Measurements from ENCODE around the gene MTUS2.
"Not testable (repeated sequence)": the region's sequence is repeated elsewhere in the genome, so short reads cannot be mapped to it uniquely, and the experiment has no call there.

Gene MTUS2

DNA sequence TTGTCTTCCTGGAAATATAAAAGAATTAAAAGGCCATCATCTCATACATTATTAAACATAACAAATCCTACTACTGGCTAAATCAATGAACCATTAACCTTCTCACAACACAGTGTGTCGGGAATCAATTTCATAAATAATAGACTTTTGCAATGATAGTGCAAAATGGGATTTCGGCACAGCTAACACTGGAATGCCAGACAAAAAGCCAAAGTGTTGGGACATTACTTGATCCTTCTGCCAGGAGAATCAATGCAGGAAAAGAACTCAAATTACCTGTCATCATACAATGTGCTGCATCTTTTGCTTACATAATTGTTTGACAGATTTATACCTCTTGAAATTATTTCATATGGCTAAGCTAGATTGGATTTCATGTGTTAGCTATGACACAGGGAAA is 334.3 kb downstream of the MTUS2 start:
- in situ Hi-C loops (cut with MboI; ENCODE audit: low sequenced_read_pairs), result no loop called here

DNA sequence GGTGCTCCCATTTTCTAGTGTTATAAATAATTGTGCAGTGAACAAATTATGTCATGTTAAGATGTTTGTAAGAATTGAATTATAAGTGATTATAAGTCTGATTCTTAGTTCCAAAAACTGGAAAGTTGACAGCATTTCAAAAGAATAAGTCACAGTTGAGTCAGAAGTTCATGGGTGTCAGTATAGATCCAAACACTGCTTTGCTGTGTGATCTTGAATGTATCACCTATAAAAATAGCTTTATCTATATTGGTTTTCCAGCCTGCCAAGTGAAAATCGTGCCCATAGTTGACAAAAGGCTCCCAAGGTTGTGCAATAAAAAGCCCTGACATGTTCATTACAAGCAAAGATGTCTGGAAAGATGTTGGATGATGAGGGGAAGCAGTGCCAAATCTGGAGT is 336.0 kb downstream of the MTUS2 start:
- in situ Hi-C loops (cut with MboI; ENCODE audit: low sequenced_read_pairs), result no loop called here

DNA sequence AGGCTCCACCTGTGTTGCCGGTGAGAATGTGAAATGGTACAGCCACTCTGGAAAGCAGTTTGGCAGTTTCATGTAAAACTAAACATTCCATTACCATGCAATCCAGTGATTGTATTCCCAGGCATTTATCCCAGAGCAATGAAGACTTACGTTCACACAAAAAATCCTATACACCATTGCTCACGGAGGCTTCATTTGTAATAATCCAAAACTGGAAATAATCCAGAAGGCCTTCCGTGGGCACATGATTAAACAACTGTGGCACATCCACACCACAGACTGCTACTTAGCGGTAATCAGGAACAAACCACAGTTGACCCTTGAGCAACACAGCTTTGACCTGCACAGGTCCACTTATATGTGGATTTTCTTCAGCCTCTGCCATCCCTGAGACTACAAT is 339.7 kb downstream of the MTUS2 start:
- in situ Hi-C loops (cut with MboI; ENCODE audit: low sequenced_read_pairs), result no loop called here

DNA sequence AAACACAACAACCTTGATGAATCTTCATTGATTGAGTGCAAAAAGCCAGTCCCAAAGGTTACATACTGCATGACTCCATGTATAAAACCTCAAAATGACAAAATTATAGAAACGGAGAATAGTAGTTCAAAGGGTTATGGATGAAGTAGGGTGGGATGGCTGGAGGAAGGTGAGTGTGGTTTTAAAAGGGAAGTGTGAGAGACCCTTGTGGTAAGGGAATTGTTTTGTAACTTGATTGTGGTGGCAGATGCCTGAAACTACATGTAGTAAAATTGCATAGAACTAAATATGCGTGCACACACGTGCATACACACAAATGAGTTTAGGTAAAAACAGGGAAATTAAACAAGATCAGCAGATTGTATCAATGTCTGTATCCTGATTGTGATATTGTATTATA is 340.7 kb downstream of the MTUS2 start:
- in situ Hi-C loops (cut with MboI; ENCODE audit: low sequenced_read_pairs), result no loop called here

DNA sequence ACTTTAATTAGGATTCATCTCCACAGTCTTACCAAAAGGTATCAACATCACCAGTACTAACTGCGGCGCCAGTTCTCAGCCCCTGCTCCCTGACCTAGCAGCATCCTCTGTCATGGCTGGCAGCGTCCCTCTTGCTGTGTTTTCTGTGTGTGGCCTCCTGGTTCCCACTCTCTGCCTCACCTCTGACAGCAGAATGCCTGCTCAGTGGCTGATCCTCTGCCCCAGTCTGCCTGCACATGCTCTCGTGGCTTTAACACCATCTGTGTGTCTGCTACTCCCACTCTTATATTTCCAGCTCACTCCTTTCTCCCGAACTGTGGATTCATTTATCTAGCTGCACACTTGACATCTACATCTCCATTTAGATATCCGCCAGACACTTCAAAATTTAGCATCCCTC is 341.5 kb downstream of the MTUS2 start:
- in situ Hi-C loops (cut with MboI; ENCODE audit: low sequenced_read_pairs), result no loop called here

DNA sequence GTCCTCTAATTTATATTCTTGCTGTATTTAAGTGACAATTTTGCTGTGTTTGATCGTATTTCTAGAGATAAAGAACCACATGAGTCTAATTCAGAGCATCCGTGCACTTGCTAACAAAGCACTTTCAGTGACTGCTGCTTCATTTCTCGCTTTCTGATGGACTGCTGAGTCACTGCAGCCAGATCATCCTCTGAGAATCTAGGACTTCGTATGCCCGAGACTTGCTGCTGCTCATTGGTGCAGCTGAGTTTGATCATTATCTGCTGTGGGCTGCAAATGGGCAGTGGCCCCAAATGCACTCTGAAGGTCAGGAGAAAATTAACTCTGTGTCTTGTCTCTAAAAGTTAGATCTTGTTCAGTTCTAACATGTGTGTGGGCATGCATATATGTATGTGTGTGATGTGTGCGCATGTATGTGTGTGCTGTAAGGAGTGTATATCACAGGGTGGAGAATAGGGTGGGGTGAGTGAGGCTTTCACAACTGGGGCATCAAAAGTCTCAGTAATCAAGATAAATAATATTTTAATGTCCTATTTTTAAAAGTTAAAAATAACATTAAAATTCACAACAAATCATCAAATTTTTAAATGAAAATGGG is 342.6 kb downstream of the MTUS2 start:
- in situ Hi-C loops (cut with MboI; ENCODE audit: low sequenced_read_pairs), result no loop called here

DNA sequence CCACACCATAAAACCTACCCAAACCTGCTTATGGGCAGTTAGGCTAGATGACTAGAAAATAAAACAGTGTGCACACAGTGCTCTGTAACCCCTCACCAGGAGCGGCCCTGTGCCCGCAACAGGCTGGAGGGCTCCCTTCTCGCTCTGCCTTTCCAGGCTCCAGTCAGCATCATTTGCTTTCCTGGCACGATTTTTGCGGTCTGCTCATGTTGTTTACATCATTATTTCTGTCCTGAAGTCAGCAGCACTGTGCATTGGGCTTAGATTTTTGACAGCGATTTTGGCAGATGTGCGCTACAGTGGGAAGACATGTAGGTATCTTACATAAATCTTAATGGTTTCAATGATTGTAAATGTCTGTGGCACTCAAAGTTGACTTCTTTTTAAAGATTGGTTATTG is 344.0 kb downstream of the MTUS2 start:
- in situ Hi-C loops (cut with MboI; ENCODE audit: low sequenced_read_pairs), result no loop called here

DNA sequence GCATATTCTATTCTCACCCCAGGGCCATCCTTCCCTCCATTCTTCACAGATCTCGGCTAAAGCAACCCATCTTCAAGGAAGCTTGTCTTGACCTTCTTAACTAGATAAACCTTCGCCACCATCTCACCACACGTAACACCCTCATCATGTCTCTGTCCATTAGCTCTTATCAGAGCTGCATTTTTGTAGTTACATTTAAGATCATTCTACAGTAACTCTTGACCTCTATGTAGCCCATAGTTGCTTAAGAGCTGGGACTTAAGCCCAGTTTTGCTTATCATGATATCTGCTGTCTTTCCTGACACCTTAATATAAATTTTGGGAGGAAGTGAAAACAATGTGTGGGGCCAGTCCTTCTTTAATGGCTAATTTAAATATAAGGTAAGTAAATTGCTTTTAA is 345.1 kb downstream of the MTUS2 start:
- in situ Hi-C loops (cut with MboI; ENCODE audit: low sequenced_read_pairs), result no loop called here

DNA sequence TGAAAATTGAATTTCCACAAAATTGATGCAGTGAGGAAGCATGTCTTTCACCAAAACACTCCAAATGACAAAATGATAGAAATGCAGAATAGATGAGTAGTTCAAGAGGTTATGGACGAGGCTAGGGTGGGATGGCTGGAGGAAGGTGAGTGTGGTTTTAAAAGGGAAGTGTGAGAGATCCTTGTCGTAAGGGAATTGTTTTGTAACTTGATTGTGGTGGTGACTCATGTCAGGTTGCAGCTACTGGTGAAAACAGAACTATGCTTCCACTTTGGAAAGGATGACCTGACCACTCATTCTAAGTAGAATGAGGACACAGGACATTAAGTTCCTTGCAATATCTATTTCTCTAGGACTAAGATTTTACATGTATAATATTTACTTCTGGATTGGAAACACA is 345.7 kb downstream of the MTUS2 start:
- in situ Hi-C loops (cut with MboI; ENCODE audit: low sequenced_read_pairs), result no loop called here

DNA sequence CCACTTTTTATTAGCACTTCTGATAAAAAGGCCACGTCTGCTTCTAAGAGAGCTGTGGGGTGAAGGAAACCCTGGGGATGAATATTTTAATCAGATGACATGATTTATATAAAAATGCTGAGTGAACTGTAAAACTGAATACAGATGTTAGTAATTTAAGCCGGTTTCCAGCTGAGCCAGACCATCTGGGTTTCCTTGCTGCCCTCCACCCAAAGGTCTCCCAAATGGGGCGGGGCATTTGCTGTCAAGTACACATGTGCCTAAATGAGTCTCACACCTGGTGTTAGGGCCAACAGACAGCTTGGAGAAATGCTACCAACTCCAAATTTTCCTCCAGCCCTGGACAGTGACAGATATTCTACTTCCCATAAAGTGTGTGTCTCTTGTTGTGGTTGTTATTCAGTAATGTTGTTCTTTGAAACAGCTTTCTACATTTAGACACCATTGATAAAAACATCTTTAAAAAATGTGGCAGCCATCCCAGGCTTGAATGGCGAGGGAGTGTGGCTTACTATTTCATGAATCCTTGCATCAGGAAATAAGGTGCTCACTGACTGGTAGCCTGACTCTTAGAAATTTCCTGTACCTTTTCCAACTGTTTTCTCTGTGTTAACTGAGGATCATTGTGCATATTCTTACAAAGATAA is 350.4 kb downstream of the MTUS2 start:
- in situ Hi-C loops (cut with MboI; ENCODE audit: low sequenced_read_pairs), result no loop called here

DNA sequence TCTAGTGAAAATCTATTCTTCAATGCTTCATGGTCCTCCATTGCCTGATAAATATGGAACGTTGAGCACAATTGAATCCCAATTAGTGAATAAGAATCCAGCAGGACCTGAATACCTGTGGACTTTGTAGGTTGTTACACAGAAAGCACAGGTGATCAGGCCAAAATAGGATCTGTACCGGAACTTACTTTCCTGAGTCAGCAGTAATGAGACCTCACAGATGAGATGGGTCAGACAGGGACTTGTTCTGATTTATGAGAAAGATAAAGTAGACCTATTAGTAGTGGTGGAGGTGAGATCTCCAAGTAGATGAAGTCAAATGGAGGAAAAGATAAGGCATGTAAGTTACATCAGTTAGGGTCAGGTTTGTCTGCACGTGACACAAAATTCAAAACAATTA is 351.1 kb downstream of the MTUS2 start:
- in situ Hi-C loops (cut with MboI; ENCODE audit: low sequenced_read_pairs), result no loop called here

DNA sequence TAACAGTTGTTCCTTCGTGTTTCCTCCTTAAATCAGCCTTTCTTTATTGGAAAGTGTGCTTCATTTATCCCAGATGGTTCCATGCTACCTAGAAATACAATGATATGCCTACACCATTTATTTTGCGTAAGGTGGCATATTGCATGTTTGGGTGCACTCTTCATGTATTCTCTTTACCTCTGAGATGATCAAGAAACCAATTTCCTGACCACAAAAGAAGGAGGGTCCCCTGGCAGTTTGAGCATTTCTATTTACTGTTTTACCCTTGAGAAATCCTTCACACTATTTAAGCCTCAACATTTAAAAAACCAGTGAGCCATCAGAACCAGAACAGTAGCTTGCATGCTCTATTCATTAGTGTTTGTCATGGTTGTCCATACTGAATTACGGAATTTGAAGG is 354.0 kb downstream of the MTUS2 start:
- in situ Hi-C loops (cut with MboI; ENCODE audit: low sequenced_read_pairs), result no loop called here

DNA sequence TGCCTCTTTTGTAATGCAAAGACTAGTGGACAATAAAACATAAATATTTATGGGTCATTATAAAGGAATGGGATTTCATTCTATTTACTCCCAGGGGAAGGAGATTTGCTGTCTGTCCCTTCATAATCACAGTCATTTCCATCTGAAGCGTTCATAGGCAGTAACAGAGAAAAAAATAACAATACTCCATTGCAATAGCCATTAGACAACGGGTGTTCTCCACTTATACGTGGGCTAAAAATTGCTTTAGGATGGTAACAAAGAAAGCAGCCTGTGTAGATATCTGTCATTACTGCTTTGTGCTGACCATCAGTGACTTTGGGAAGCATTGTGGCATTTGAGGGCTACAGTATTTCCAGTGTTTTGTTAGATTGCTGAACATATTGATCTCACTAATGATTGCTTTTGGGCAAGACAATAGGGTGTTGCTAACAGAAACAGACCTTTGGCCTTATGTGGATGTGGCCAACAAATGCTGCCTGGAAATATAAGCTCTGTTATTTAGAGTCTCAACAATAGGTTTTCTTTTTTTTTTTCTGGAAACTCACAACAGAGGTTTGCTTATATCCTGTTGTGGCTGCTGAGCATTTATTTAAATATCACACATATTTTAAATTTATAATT is 355.2 kb downstream of the MTUS2 start:
- in situ Hi-C loops (cut with MboI; ENCODE audit: low sequenced_read_pairs), result no loop called here

DNA sequence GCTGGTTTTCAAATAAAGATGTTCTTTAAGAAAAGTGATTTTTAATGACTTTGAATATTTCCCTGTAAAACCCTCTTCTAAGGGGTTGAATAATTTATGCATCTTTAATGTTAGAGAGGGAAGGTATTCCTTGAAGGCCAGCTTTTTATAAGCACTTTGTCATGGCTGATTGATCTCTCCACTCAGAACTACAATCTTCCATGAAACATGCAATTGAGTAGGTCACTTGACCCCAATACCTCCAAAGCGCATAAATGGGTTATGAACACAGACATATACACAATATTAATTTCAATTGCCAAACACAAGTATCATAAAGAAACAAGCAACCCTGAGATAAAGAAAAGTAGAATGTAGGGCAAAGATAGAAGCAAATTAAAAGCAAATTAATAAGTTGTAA is 359.9 kb downstream of the MTUS2 start:
- in situ Hi-C loops (cut with MboI; ENCODE audit: low sequenced_read_pairs), result no loop called here

DNA sequence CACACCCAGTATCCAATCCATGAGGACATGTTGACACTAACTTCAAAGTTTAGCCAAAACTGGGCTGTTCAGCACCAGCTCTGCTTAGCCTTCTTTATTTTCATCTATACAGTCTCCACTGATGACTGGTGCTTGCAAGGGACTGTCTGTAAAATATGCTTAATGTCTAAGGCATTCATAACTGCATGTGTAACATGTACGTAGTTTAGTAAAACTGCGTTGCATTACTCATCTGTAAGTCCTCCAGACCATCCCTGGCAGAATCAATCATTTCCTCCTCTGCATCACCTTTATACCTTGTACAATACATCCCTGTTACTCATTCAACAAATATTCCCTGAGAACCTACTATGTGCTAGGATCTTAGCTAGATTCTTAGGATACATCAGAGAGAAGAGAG is 362.1 kb downstream of the MTUS2 start:
- in situ Hi-C loops (cut with MboI; ENCODE audit: low sequenced_read_pairs), result no loop called here

DNA sequence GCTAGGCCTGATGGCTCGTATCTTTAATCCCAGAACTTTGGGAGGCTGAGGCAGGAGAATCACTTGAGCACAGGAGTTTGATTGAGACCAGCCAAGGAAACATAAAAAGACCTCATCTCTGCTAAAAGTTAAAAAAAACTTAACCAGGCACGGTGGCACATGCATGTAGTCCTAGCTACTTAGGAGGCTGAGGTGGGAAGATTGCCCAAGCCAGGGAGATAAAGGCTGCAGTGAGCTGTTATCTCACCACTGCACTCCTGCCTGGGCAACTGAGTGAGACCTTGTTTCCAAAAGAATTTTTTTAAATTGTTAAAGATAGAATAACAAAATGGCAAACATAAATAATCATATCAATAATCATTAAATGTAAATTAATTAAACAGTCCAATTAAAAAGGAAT is 365.8 kb downstream of the MTUS2 start:
- in situ Hi-C loops (cut with MboI; ENCODE audit: low sequenced_read_pairs), result no loop called here

DNA sequence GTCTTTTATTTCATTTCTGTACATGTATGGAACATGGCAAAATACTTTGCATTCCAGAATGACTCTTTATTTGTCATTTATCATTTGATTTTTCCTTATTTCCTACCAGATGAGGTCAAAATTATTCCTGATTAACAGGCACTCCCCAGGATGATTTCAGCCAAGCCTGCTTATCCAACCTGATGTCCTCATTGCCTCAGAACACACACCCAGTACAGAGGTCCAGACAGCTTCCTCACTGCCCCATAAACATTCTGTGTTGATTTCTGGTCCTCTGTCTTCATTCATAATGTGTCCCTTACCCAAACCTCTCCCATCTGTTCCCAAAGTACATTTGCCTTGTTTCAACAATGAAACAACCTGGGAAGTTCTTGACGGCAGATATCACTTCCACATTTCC is 367.4 kb downstream of the MTUS2 start:
- in situ Hi-C loops (cut with MboI; ENCODE audit: low sequenced_read_pairs), result no loop called here

DNA sequence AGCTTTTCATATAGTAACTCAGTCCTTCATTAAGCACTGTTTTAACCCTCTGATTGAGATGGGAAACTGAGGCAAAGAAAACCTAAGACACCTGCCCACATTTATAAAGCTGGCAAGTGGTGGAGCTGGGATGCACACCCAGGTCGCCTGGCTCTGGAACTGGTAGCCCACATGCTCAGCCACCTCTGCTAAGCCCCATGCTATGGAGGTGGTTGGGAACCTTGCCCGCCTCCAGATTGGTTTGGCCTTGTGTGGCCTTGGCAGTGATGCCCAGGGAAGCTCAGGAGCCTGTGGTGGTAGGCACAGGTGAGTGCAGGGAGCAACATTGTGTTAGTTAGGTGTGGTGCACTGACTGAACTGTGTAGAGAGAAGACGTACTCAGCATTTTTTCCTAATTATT is 370.2 kb downstream of the MTUS2 start:
- in situ Hi-C loops (cut with MboI; ENCODE audit: low sequenced_read_pairs), result no loop called here

DNA sequence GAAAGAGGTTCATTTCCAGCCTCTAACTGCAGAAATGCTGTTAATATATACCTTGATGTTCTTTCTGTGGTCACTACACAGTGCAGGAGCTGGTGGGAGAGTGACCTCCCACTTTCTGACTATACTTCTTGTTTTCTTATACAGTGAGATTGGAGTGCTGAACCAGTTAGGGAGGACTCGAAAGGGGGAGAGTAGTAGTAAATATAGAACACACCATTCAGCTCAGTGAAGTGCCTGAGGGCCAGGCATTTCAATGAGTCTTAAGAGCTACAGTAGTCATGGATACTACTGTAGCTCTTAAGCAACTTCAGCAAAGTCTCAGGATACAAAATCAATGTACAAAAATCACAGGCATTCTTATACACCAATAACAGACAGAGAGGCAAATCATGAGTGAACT is 372.9 kb downstream of the MTUS2 start:
- in situ Hi-C loops (cut with MboI; ENCODE audit: low sequenced_read_pairs), result no loop called here

DNA sequence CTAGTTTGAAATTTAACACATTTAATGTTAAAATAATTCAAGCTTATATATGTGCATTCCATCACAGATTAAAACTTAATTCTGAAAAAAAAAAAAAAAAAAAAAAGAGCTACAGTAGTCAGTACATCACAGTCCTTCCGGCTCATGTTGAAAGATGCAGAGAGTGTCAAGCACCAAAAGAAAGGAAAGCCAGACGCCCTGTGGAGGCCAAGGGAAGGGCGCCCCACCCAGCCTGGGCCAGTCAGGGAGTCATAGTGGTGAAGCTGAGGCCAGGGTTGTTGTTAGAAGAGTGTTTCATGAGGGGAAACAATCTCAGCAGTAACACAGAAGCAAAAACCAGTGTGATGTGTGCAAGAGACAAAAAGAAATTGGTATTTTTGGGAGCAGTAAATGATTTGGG is 375.3 kb downstream of the MTUS2 start:
- in situ Hi-C loops (cut with MboI; ENCODE audit: low sequenced_read_pairs), result no loop called here

DNA sequence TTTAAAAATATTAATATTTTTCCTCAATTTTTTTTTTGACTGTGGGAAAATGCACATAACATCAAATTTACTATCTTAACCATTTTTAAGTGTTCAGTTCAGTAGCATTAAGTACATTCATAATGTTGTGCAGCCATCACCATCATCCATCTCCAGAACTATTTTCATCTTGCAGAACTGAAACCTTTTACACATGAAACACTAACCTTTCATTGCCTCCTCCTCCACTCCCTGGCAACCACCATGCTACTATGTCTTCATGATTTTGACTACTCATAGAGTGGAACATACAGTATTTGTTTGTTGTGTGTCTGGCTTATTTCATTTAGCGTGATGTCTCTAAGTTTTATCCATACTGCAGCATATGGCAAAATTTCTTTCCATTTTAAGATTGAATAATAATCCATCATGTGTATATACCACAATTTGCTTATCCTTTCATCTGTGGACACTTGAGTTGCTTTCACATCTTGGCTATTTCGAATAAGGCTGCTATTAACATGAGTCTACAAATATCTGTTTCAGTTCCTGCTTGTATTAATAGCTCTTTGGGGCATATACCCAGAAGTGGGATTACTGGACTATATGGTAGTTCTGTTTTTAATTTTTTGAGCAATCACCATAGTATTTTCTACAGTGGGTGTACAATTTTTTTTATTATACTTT is 376.4 kb downstream of the MTUS2 start:
- in situ Hi-C loops (cut with MboI; ENCODE audit: low sequenced_read_pairs), result no loop called here

DNA sequence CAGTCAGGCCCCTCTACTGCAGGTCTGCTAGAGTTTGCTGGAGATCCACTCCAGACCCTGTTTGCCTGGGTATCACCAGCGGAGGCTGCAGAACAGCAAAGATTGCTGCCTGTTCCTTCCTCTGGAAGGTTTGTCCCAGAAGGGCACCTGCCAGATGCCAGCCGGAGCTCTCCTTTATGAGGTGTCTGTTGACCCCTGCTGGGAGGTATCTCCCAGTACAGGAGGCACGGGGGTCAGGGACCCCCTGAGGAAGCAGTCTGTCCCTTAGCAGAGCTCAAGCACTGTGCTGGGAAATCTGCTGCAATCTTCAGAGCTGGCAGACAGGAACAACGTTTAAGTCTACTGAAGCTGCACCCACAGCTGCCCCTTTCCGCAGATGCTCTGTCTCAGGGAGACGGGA is 382.6 kb downstream of the MTUS2 start:
- in situ Hi-C loops (cut with MboI; ENCODE audit: low sequenced_read_pairs), result not testable (repeated sequence)
